HUES48 (cell line): ENCODE measurements around the gene IP6K1.

ENCODE experiments used
- H3K27ac ChIP-seq: one replicate; pipeline ENCODE4 v1.7.0; 2013; ENCODE audit warnings: low read depth, low read length, inconsistent platforms
- H3K27me3 ChIP-seq: 2 replicates; pipeline ENCODE4 v1.6.1; 2013; ENCODE audit warnings: mild to moderate bottlenecking, low read length; ENCODE audit not compliant: control insufficient read depth, insufficient read depth
- H3K36me3 ChIP-seq: 2 replicates; pipeline ENCODE4 v1.6.1; 2013; ENCODE audit warnings: low read length; ENCODE audit not compliant: control insufficient read depth, insufficient read depth
- H3K4me1 ChIP-seq: 2 replicates; pipeline ENCODE4 v1.6.1; 2013; ENCODE audit warnings: mild to moderate bottlenecking, low read length; ENCODE audit not compliant: control insufficient read depth, insufficient read depth
- H3K4me3 ChIP-seq: 2 replicates; pipeline ENCODE4 v1.5.1; 2013; ENCODE audit warnings: mild to moderate bottlenecking, low read depth, low read length
- H3K9ac ChIP-seq: 2 replicates; pipeline ENCODE4 v1.6.1; 2013; ENCODE audit warnings: mild to moderate bottlenecking, low read depth, low read length, moderate library complexity
- H3K9me3 ChIP-seq: 2 replicates; pipeline ENCODE4 v1.6.1; 2013; ENCODE audit warnings: low read length; ENCODE audit not compliant: control insufficient read depth, insufficient read depth

The IP6K1 gene

DNA sequence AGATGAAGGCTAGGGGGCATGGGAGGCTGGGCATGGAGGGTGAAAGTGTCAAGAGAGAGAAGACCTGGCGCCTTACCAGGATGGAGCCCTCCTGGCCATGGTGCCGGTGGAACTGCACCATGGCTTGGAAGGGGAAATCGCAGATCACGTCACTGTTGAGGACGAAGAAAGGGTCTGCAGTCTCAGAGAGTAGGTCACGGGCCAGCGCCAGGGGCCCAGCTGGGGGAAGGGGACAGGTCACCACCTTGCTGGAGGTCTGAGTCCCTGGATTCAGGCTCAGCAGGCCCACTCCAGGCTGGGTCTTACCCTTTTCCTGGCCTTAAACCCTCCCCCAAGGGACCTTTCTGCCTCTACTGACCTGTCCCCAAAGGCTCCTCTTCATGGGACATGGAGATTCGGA is 63.4 kb downstream of the IP6K1 start:
- no peaks in the 10 kb centered on the region for H3K9me3 ChIP-seq
- H3K4me3 ChIP-seq, result peak overlapping the region; percentile 96
- no peaks in the 10 kb centered on the region for H3K27me3 ChIP-seq
- H3K27ac ChIP-seq, result peak overlapping the region; percentile 90
- H3K9ac ChIP-seq, result peak overlapping the region; percentile 90
- H3K4me1 ChIP-seq, result peaks cover 4% of the 10 kb centered on the region; the same call in 1 of the 2 replicates
- H3K36me3 ChIP-seq, result peaks cover 47% of the 10 kb centered on the region

DNA sequence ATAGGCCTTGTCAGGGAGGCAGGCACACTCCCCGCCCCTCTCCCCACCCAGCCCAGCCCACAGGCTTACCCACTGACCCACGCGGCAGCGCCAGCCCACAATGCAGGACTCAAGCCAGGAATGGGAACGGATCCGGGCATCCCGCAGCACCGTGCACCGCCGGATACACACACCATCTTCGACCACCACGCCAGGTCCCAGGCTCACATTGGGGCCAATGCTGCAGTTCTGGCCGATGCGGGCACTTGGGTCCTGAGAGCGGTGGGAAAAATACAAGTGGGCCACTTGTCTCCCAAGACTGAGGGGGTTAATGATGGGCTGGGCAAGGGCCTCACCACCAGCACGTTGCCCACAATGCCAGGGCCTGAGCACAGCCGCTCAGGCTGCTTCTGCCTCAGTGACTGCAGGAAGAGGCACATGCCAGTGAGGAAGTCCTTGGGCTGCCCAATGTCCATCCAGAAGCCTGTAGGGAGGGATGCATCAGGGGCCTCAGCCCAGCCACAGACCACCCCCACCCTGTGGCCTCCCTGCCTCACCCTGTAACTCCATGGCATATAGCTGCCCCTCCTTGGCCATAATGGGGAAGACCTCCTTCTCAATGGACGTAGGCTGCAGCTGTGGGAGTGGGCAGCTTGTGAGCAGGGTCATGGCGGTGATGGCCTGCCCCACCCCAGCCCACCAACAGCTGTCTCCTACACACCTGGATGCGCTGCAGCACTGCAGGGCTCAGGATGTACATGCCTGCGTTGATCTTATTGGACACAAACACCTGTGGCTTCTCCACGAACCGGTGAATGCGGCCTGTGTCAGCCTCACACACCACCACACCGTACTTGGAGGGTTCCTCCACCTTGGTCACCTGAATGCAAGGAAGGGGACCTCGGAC is 64.2 kb downstream of the IP6K1 start:
- Histone ChIP-seq H3K9me3 (no peaks in the 10 kb centered on the region), H3K27me3 (no peaks in the 10 kb centered on the region), H3K9ac (no peak overlapping the region), H3K27ac (no peak overlapping the region), H3K4me3 (no peak overlapping the region; the same call in 1 of the 2 replicates), H3K36me3 (peaks cover 40% of the 10 kb centered on the region), H3K4me1 (peaks cover 4% of the 10 kb centered on the region; the same call in 1 of the 2 replicates)

DNA sequence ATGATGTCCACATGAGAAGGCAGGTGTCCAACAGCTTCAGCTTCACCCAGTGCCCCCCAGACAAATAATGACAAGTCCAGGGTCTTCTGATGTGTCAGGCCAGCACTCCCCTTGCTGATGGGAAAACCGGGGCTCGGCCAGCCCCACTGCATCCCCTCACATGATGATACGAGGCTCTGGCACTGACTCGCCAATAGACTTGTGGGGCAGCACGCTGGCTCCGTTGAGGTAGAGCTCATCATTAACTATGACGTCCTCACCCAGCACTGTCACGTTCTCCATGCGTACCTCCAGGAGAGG is 64.8 kb downstream of the IP6K1 start:
- H3K36me3 ChIP-seq, result peaks cover 34% of the 10 kb centered on the region

DNA sequence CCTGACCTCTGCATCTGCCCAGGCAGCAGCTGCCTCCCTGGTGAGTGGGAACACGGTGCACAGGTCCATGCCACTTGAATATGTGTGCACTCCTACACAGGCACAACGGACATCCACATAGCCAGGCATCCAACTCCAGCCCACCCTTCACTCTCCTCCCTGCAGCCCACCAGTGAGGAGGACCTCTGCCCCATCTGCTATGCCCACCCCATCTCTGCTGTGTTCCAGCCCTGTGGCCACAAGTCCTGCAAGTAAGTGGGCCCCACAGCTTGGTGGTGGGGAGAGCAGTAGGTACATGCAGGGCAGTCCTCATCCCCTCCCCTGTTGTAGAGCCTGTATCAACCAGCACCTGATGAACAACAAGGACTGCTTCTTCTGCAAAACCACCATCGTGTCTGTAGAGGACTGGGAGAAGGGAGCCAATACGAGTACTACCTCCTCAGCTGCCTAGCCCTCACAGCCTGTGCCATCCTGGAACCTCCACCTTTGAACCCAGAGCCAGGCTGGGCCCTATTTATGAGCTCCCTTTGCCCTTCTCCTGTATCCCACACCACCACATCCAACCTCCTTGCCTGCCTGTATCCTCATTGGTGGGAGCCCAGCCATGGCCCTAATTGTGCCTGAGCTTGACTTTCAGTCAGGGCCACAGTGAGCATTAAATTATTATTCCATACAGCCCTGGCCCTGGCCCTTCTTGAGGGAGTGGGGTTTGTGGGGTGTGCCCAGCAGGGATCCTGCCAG is 65.3 kb downstream of the IP6K1 start:
- H3K4me1 ChIP-seq, result peaks cover 4% of the 10 kb centered on the region; the same call in 1 of the 2 replicates
- peaks cover 33% of the 10 kb centered on the region for H3K36me3 ChIP-seq
- no peaks in the 10 kb centered on the region for H3K9me3 ChIP-seq
- H3K9ac ChIP-seq, result no peak overlapping the region
- H3K27ac ChIP-seq, result no peak overlapping the region
- no peak overlapping the region for H3K4me3 ChIP-seq
- no peaks in the 10 kb centered on the region for H3K27me3 ChIP-seq

More for the DNA sequence above, 64.8 kb downstream of the IP6K1 start:
- Histone ChIP-seq H3K9ac (no peak overlapping the region), H3K4me3 (no peak overlapping the region), H3K4me1 (peaks cover 4% of the 10 kb centered on the region; the same call in 1 of the 2 replicates), H3K27ac (no peak overlapping the region), H3K27me3 (no peaks in the 10 kb centered on the region), H3K9me3 (no peaks in the 10 kb centered on the region)

DNA sequence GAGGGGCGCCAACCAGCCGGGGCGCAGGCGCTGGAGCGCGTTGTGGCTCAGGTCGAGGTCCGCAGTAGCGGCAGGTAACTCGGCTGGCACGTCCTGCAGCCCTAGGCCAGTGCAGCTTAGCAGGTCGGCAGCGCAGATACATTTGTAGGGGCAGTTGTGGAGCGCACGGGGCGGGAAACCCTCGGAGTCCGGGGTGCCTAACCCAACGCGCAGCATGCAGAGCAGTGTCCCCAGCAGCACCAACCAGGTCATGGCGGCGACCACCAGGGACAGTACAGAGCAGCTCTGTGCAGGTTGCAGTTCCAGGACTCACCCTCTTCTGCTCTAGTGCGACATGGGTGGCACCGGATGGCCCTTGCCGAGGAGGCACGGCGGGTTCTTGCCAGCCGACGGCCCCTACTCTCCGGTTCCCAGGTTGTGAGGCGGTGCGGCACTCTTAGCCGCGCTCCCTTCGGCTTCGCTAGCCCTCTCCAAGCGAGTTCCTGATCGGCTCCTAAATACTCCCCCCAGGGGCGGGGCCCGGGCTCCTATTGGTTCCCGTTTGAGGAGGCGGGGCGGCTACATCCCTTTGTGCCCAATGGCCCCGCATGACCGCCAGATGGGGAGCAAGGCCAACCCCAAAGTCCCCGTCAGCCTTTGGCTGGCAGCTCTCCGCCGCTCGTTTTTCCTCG is 67.0 kb downstream of the IP6K1 start, which contains the start of gene AMIGO3:
Gene AMIGO3, minus strand, starts transcription at position 471 of the 671 bp plus-strand sequence. Its CDS starts 219 bp downstream, at position 252.
- peaks cover under 1% of the 10 kb centered on the region; the same call in 1 of the 2 replicates for H3K4me1 ChIP-seq
- H3K9ac ChIP-seq, result peak within 1 kb of the TSS; percentile 75
- peak within 1 kb of the TSS; percentile 61 for H3K27ac ChIP-seq
- no peaks in the 10 kb centered on the region for H3K9me3 ChIP-seq
- peaks cover 30% of the 10 kb centered on the region for H3K36me3 ChIP-seq
- H3K4me3 ChIP-seq, result peak within 1 kb of the TSS; percentile 84
- no peaks in the 10 kb centered on the region for H3K27me3 ChIP-seq

DNA sequence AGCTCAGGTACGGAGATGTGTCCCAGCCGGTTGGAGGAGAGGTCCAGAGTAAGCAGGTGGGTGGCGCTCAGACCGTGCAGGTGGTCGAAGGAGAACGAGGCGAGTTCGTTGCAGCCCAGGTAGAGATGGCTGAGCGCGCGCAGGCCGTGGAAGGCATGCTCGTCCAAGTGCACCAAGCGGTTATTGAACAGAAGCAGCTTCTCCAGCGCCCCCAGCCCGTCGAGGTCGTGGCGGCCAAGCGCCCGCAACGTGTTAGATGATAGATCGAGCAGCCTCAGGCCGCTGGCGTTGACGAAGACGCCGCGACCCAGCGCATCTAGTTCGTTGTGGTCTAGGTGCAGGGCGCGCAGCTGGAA is 67.5 kb downstream of the IP6K1 start:
- peaks cover 30% of the 10 kb centered on the region for H3K36me3 ChIP-seq
- peak overlapping the region; percentile 75; the same call in 1 of the 2 replicates for H3K9ac ChIP-seq
- peak overlapping the region; percentile 61 for H3K27ac ChIP-seq
- H3K4me1 ChIP-seq, result no peaks in the 10 kb centered on the region
- peak overlapping the region; percentile 84 for H3K4me3 ChIP-seq
- no peaks in the 10 kb centered on the region for H3K9me3 ChIP-seq
- no peaks in the 10 kb centered on the region for H3K27me3 ChIP-seq

DNA sequence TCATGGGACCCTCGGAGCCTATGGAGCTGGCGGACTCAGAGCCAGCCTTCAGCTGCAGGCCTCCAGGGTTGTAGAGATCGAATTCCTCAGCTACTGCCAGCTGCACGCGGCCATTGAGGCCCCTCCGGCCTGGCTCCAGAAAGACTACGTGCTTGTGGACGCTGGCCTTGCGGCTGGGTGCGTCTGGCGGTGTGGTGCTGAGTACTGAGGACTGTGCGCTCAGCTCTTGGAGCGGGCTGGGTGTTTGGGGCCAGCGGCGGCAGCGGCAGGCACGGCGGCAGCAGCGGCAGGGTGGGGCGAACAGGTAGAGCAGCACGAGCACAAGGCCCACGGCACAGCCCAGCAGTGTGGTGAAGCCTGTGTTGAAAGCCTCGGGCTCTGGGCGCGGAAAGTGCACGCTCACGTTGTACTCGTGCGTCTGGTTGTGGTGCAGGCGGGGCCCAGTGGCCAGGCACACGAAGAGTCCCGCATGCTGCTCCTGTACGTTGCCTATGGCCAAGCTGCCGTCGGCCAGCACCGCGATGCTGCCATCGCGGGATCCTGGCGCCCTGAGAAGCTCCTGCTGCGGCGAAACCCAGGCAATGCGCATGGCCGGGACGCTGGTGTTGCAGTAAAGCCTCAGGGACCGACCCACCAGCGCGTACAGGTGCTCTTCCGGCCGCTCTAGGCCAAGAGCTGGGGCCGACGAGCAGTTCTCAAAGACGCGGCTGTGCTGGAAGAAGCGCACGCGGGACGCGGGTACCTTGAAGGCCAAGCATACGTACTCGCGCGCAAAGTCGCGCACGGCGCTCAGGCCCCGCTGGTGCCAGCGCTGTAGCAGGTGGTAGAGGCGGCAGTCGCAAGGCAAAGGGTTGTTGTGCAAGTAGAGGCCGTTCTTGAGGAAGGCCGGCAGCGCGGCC is 68.1 kb downstream of the IP6K1 start:
- H3K36me3 ChIP-seq, result peaks cover 30% of the 10 kb centered on the region
- no peaks in the 10 kb centered on the region for H3K4me1 ChIP-seq
- peak overlapping the region; percentile 75; the same call in 1 of the 2 replicates for H3K9ac ChIP-seq
- H3K9me3 ChIP-seq, result no peaks in the 10 kb centered on the region
- no peak overlapping the region for H3K27ac ChIP-seq
- no peaks in the 10 kb centered on the region for H3K27me3 ChIP-seq
- peak overlapping the region; percentile 84 for H3K4me3 ChIP-seq

DNA sequence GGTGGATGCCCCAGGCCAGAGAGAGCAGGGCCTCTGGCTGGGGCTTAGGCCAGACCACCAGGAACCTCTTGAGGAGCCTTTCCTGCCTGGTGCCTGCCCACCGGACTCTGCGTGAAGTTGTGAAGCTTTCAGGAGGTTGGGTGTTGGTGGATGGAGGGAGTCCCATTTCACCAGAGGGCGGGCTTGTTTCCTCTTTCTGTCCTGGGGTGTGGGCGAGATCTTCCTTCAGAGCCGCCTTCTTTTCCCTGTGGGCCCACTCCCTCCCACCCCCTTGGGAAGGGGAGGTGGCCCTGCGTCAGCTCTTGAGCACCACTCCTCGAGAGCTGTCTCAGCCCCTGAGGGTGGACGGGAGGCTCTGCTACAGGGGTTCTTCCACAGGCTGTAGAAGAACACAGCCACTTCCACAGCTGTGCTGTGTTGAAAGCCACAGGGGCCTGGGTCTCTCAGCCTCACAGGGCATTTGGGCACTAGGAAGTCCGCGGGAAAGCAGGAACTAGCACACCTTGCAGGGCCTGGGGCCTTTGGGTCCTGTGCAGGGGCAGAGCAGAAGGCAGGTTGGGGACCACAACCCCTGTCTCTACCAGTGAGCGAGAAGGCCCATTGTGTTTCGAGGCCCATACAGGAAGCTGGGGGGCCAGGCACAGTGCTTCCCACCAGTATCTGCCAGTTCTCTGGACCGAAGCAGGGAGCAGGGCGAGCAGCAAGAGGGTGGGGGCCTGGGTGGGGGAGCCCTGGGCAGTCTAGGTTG is 69.0 kb downstream of the IP6K1 start:
- Histone ChIP-seq H3K9ac (no peak overlapping the region), H3K27ac (no peak overlapping the region), H3K36me3 (peaks cover 27% of the 10 kb centered on the region), H3K4me1 (no peaks in the 10 kb centered on the region), H3K9me3 (no peaks in the 10 kb centered on the region), H3K4me3 (no peak overlapping the region), H3K27me3 (no peaks in the 10 kb centered on the region)

DNA sequence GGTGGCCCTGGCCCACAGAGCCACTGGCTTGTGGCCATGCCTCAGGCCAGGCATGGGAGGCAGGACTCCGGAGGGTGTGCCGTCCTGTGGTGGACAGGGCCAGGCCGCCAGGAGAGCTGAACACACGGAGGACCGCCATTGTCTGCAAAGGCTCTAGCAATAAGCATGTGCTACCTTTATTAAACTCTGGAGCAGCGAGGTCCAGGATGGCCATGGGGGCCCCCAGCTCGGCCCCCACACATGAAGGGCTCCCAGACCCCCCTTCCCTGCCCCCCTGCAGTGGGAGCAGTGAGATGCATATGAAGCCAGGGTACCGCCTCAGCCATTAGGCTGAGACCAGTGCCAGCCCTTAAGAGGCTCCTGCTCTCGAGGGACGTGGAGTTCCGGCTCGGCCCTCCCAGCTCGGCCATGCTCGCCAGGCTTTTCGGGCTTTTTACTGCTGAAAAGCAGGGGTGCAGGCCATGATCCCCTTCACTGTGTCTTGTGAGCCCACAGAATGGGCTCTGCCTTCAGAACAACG is 69.6 kb downstream of the IP6K1 start:
- Histone ChIP-seq H3K36me3 (peaks cover 21% of the 10 kb centered on the region), H3K9me3 (no peaks in the 10 kb centered on the region), H3K27ac (no peak overlapping the region), H3K27me3 (no peaks in the 10 kb centered on the region), H3K4me3 (no peak overlapping the region), H3K9ac (no peak overlapping the region), H3K4me1 (no peaks in the 10 kb centered on the region)
